WERI-Rb-1 (cell line): ENCODE measurements around the gene DNM2.

Source experiments
- DNase-seq: peaks from one replicate; pipeline ENCODE4 v3.0.0-alpha.2; 2020
- H3K27ac ChIP-seq: fragments of 250-450 bp; sonication (Bioruptor Pico); 2 replicates; pipeline ENCODE4 v1.5.1; 2020; ENCODE audit warnings: mild to moderate bottlenecking, moderate library complexity
- H3K27me3 ChIP-seq: fragments of 250-450 bp; sonication (Bioruptor Pico); 2 replicates; pipeline ENCODE4 v1.5.1; 2021; ENCODE audit warnings: mild to moderate bottlenecking, low read depth, moderate library complexity; ENCODE audit not compliant: insufficient read depth, severe bottlenecking
- H3K36me3 ChIP-seq: fragments of 250-450 bp; sonication (Bioruptor Pico); 2 replicates; pipeline ENCODE4 v1.5.1; 2020; ENCODE audit warnings: mild to moderate bottlenecking, moderate library complexity
- H3K4me3 ChIP-seq: 2 replicates; pipeline ENCODE4 v1.5.1; 2011; ENCODE audit warnings: low read depth, mild to moderate bottlenecking, control low read depth, low read length
- H3K9me3 ChIP-seq: fragments of 250-450 bp; sonication (Bioruptor Pico); 2 replicates; pipeline ENCODE4 v1.5.1; 2021; ENCODE audit warnings: mild to moderate bottlenecking, moderate library complexity; ENCODE audit not compliant: severe bottlenecking
- CTCF ChIP-seq: IDR thresholded peaks from 2 replicates; pipeline ENCODE4 v1.5.1; 2011; ENCODE audit warnings: low read depth, mild to moderate bottlenecking, control low read depth, inconsistent platforms, low read length

The DNM2 gene

GRCh38 chr19:10782795-10783194 is 64.9 kb downstream of the DNM2 start:
- DNase-seq, result no peak
- no peaks in the 10 kb centered on the region for H3K27me3 ChIP-seq
- no peaks in the 10 kb centered on the region for H3K9me3 ChIP-seq
- no peak overlapping the region for H3K27ac ChIP-seq
- no peak for TF ChIP-seq CTCF
- H3K4me3 ChIP-seq, result no peak overlapping the region
- H3K36me3 ChIP-seq, result peaks cover 86% of the 10 kb centered on the region

DNA sequence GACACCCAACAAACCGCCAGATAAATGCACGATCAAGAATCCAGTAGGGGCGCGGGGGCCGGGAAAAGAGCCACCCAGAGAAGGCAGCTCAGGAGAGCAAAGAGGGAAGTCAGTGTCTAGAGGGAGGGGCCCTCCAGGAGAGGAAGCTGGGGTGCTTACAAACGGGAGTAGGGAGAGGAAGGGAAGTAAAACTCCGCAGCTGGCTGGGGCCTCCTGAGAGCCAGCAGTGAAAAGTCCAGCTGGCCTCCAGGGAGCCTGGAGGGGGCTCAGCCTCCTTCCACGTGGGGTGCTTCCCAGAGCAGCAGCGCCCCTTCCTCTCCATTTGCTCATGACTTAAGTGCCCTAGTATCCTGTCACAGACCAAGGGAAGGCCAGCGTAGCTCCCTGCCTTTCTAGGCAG is 66.4 kb downstream of the DNM2 start:
- DNase-seq, result no peak
- no peak for TF ChIP-seq CTCF

DNA sequence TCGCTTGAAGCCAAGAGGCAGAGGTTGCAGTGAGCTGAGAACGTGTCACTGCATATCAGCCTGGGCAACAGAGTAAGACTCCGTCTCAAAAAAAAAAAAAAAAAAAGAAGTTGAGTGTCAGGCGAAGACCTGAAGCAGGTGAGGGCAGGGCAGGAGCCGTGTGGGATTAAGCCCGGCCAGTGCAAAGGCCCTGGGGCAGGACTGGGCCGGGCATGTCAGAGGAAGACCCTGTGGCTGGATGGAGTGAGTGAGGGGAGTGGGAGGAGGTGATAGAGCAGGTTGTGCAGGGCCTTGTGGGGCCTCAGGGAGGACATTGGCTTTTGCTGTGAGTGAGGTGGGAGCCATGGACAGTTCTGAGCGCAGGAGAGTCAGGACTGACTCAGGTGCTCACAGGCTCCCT is 70.3 kb downstream of the DNM2 start:
- no peak for DNase-seq
- Histone ChIP-seq H3K36me3 (peaks cover 92% of the 10 kb centered on the region), H3K27ac (no peak overlapping the region), H3K4me3 (no peak overlapping the region), H3K27me3 (no peaks in the 10 kb centered on the region), H3K9me3 (no peaks in the 10 kb centered on the region)
- TF ChIP-seq CTCF, result no peak

More for the DNA sequence above, 66.4 kb downstream of the DNM2 start:
- no peaks in the 10 kb centered on the region for H3K27me3 ChIP-seq
- no peaks in the 10 kb centered on the region for H3K9me3 ChIP-seq
- no peak overlapping the region for H3K4me3 ChIP-seq
- no peak overlapping the region for H3K27ac ChIP-seq
- H3K36me3 ChIP-seq, result peaks cover 87% of the 10 kb centered on the region

DNA sequence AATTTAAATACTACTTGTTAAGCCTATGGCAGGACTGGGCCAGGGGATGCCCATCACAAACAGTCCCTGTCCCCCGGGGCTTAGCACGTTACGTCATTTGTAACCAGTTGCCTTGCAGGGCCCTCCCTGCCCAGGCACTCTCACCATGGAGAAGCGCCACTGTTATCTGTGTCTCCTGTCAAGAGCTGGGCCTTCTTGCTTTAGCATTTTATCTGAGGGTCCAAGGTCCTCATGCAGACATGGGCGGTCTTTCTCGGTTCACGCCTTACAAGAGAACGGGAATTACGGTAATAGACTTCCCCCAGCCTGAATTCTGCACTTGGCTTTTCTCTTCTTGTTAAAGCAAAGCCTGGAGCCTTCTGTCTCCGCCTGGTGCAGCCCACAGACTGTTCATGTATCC is 72.0 kb downstream of the DNM2 start:
- H3K4me3 ChIP-seq, result no peak overlapping the region
- DNase-seq, result no peak
- peaks cover 95% of the 10 kb centered on the region for H3K36me3 ChIP-seq
- H3K9me3 ChIP-seq, result no peaks in the 10 kb centered on the region
- no peaks in the 10 kb centered on the region for H3K27me3 ChIP-seq
- H3K27ac ChIP-seq, result no peak overlapping the region
- no peak for TF ChIP-seq CTCF

GRCh38 chr19:10796653-10797052 is 78.8 kb downstream of the DNM2 start:
- no peak overlapping the region for H3K27ac ChIP-seq
- H3K36me3 ChIP-seq, result peaks cover 73% of the 10 kb centered on the region
- no peaks in the 10 kb centered on the region for H3K27me3 ChIP-seq
- H3K9me3 ChIP-seq, result no peaks in the 10 kb centered on the region
- no peak for TF ChIP-seq CTCF
- H3K4me3 ChIP-seq, result no peak overlapping the region
- no peak for DNase-seq

GRCh38 chr19:10797078-10797477 is 79.2 kb downstream of the DNM2 start:
- Histone ChIP-seq H3K4me3 (no peak overlapping the region), H3K9me3 (no peaks in the 10 kb centered on the region), H3K36me3 (peaks cover 74% of the 10 kb centered on the region), H3K27me3 (no peaks in the 10 kb centered on the region), H3K27ac (no peak overlapping the region)
- TF ChIP-seq CTCF, result no peak
- no peak for DNase-seq
